ENCODE data around the gene CIT.

Gene CIT

GRCh38 chr12:119694111-119694510 is 183.0 kb downstream of the CIT start:
- DNase-seq, result no peak

GRCh38 chr12:119693511-119693910 is 183.6 kb downstream of the CIT start:
- no peak for DNase-seq

DNA sequence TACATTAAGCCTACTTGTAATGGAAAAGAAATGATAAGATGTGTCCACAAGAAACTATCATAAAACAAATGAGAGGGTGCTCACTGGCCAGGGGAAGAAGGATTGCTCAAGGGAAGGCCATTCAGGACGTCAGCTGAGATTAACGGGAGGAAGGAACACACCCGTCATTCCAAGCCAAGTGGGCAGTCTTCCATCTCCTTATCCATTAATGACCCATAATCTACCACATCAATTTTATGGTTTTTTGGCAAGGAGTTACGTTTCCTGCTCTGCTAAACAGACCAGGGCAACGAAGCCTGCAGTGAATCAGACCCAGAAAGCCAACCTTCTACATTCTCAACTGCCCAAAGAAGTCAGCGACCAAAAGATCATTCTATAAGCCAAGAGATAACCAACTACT is 184.1 kb downstream of the CIT start:
- DNase-seq, result no peak

DNA sequence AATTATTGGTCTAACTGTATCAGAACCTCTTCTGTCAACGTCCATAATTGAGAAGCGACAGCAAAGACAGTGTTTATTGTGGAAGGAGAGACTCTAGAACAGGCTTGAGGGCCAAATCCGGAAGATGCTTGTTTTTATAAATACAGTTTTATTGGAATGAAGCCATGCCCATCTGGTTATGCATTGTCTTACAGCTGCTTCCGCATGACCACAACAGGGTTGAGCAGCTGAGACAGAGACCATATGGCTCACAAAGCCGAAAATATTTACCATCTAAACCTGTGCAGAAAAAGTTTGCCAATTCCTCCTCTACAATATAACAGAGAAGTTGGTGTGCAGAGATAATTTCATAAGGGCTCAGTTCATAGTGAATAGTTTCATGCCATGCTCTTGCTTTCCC is 184.7 kb downstream of the CIT start:
- DNase-seq, result no peak

GRCh38 chr12:119691202-119691810 is 185.8 kb downstream of the CIT start:
- DNase-seq, result no peak

GRCh38 chr12:119689935-119690500 is 187.1 kb downstream of the CIT start:
- DNase-seq, result no peak

GRCh38 chr12:119687879-119688278 is 189.2 kb downstream of the CIT start:
- DNase-seq, result no peak

DNA sequence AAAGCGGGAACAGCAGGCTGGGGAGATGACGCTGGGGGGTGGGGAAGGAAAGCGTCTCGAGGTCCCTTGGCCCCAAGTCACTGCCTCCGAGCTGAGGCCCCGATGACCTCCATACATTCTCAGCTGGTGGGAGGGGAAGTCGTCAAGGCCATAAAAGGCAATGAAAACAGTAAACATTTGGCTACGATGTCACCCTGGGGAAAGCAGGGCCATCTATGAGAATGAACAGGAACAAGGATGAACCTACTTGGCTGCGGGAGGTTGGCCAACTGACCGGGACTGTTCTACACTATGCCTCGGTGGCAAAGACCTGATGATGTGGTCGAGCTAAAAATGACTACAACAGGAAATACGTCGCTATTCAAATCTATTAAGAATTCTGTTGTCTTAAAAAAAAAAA is 189.7 kb downstream of the CIT start:
- no peak for DNase-seq

GRCh38 chr12:119686776-119687175 is 190.3 kb downstream of the CIT start:
- DNase-seq, result no peak

- no peak for DNase-seq
Observed at GRCh38 chr12:119686355-119686754, 190.8 kb downstream of the CIT start.

DNA sequence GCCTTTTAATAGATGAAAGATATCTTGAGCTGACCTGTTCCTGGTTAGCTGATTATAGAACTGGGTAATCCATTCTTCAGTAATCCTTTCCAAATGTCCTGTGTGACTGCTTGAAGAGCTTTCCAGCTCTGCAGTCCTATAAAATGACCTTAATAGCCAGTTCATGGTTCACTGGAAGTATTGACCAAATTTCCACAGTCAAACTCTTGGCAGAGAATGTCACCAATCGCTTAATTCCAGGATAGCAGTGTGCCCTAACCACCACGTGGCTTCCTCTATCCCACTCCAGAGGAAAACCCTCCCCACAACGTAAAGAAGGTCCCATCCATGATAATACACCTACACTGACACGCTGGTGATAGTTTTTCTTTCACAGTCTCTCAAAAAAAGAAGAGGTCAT is 191.7 kb downstream of the CIT start:
- DNase-seq, result no peak

GRCh38 chr12:119684711-119685369 is 192.3 kb downstream of the CIT start:
- DNase-seq, result no peak

GRCh38 chr12:119683816-119684215 is 193.3 kb downstream of the CIT start:
- no peak for DNase-seq

GRCh38 chr12:119683413-119683812 is 193.7 kb downstream of the CIT start:
- no peak for DNase-seq

- peak; percentile 89 for DNase-seq
Observed at GRCh38 chr12:119682639-119683252, 194.4 kb downstream of the CIT start.

- DNase-seq, result no peak
Observed at GRCh38 chr12:119681728-119682638, 195.1 kb downstream of the CIT start.

DNA sequence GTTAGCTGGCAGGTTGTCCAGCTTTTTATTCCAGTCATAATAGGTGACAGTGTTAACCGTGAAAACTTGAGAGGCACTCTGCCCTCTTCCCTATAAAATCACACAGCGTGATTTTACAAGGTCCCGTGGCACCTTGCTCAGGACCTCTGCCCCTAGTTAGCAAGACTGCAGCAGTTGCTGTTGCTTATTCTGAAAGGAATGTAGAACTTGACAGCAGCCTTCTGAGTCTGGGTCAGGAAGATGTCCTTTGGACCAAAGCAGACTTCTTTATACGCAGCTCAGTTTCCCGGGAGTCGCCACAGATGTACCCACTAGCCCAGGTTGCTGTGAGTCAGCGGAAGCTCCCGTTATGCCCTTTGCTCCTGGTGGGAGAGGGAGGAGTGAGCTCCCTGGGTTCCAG is 196.0 kb downstream of the CIT start:
- DNase-seq, result no peak

DNA sequence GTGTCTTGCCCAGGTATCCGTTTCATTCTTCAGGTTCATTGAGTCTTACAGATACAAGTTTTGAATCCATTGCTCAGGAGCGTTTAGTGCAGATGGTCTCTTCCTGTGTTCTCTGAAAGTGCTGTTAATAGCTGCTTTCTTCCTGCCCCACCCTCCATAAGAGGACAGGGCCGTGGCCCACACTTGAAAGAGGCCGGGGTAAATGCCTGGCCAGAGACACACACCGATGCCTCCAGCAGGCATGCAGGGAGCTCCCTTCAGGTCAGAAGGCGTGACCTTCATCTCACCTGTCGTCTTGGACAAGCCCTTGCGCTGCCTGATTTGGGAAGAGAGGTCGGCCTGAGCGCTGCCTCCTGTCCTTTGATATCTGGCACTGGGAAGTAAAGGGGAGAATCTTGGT is 197.6 kb downstream of the CIT start:
- no peak for DNase-seq

DNA sequence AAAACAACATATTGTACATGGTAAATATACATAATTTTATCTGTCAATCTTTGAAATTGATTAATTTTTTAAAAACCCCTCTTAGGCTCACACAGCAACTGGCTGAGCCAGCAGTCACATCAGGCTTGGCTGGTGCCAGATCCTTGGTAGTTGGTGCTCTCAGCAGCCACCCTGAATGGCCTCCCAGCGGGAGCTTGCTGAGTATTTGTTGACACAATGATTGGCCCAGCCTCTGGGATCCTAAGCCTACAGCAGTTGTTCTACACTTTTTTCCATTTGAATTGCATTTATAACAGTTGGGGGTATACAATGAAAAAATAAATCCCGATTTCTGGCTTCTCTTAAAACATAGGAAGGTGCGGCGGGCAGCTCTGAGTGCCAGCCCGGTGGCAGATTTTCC is 198.0 kb downstream of the CIT start:
- DNase-seq, result no peak

DNA sequence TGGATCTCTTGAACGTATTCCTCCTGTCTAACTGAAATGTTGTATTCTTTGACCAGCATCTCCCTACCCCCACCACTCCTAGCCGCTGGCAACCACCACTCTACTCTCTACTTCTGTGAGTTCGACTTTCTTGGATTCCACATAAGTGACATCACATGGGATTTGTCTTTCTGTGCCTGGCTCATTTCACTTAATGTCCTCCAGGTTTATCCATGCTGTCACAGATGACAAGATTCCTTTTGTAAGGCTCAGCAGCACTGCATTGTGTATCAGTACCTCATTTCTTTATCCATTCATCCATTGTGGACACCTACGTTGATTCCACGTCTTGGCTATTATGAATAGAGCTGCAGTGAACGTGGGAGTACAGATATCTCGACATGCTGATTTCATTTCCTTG is 198.7 kb downstream of the CIT start:
- no peak for DNase-seq

GRCh38 chr12:119676573-119676972 is 200.5 kb downstream of the CIT start:
- peak; percentile 41 for DNase-seq

DNA sequence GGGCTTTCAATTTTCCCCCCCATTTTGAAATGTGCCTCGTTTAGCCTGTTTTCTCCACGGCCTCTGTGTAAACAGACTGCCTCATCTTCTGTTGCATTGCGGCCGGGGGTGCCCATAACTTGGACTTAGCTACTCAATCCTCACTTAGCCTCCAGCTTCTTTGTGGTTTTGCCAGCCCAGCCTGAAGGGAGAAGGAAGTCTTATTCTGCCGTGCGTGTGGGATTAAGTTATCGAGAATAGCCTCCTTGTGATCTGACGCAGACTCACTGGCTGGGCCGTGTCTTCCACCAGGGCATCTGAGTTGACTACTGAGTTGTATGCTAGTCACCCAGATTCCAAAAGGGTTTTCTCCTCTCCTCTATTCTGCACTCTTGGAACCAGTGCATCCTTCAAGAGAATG is 201.1 kb downstream of the CIT start:
- DNase-seq, result no peak

GRCh38 chr12:119674560-119674959 is 202.6 kb downstream of the CIT start:
- DNase-seq, result no peak

Measured in hematopoietic multipotent progenitor cell treated with erythropoietin and hydrocortisone succinate and interleukin-3 and kit ligand, for 6 days (in vitro differentiated cells).